ENCODE data around the gene NELFE.
"Not testable (repeated sequence)": the region's sequence is repeated elsewhere in the genome, so short reads cannot be mapped to it uniquely, and the experiment has no call there.

The NELFE gene

GRCh38 chr6:31915756-31916155, 43.0 kb downstream of the NELFE start:
- no peak for TF ChIP-seq TAF1 (IDR thresholded peaks at IDR 0.05; ENCODE audit: low read depth, low read length)
- TF ChIP-seq PAX5 (IDR thresholded peaks at IDR 0.05; ENCODE audit: insufficient read depth, low read length, severe bottlenecking) = no peak
- no peak for TF ChIP-seq POU2F2 (IDR thresholded peaks at IDR 0.05; ENCODE audit: low read depth, low read length)
- no peak for TF ChIP-seq SPI1 (IDR thresholded peaks at IDR 0.05; ENCODE audit: low read depth, low read length)
- FAIRE-seq = no peak
- no peak for DNase-seq (ENCODE audit: insufficient read length, low spot score)

GRCh38 chr6:31915351-31915750, 43.4 kb downstream of the NELFE start:
- FAIRE-seq (no peak), DNase-seq (ENCODE audit: insufficient read length, low spot score) (no peak)
- TF ChIP-seq TAF1 (IDR thresholded peaks at IDR 0.05; ENCODE audit: low read depth, low read length) = no peak

DNA sequence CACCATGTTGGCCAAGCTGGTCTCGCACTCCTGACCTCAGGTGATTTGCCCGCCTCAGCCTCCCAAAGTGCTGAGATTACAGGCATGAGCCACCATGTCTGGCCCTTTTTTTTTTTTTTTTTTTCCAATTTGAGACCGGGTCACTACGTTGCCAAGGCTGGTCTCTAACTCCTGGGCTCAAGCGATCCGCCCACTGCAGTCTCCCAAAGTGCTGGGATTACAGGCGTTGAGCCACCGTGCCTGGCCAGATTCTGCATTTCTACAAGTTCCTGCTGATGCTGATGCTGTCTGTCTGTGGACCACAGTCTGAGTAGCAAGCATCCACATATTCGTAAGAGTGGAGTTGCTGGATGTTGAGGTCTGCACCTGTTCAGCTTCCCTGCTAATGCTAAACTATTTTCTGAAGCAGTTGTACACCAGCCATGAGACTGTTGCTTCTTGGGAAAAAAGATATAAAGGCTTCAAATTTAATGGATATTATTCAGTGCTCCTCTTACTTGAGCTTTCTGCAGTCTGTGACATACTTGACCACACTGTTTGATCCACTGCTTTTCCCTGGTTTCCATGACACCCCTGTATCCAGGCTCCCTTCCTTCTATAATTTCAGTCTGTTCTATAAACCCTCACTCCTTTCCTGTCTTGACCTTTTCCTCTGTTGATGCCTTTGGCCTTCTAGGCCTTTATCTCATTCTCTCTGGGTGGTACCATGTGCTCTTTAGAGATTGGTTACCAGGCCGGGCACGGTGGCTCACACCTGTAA, 46.8 kb downstream of the NELFE start:
- DNase-seq (ENCODE audit: insufficient read length, low spot score) (no peak), FAIRE-seq (no peak)
- TF ChIP-seq POLR2A (IDR thresholded peaks at IDR 0.05; ENCODE audit: low read depth, low read length) = no peak
- TF ChIP-seq TAF1 (IDR thresholded peaks at IDR 0.05; ENCODE audit: low read depth, low read length) = no peak
- TF ChIP-seq PAX5 (IDR thresholded peaks at IDR 0.05; ENCODE audit: insufficient read depth, low read length, severe bottlenecking) = no peak
- TF ChIP-seq POLR2AphosphoS5 (IDR thresholded peaks at IDR 0.05; ENCODE audit: low read depth, low read length) = no peak
- no peak for TF ChIP-seq SPI1 (IDR thresholded peaks at IDR 0.05; ENCODE audit: low read depth, low read length)
- no peak for TF ChIP-seq POU2F2 (IDR thresholded peaks at IDR 0.05; ENCODE audit: low read depth, low read length)

DNA sequence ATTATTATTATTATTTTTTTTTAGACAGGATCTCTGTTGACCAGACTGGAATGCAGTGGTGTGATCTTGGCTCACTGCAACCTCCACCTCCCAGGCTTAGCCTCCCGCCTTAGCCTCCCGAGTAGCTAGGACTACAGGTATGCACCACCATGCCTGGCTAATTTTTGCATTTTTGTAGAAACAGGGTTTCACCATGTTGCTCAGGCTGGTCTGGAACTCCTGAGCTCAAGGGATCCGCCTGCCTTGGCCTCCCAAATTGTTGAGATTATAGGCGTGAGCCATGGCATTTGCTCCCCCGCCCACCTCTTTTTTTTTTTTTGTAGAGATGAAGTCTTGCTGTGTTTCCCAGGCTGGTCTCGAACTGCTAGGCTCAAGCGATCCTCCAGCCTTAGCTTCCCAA, 49.5 kb downstream of the NELFE start:
- not testable (repeated sequence) for DNase-seq (ENCODE audit: insufficient read length, low spot score); FAIRE-seq

GRCh38 chr6:31908791-31909190, 50.0 kb downstream of the NELFE start:
- no peak for FAIRE-seq
- TF ChIP-seq SPI1 (IDR thresholded peaks at IDR 0.05; ENCODE audit: low read depth, low read length) (no peak), POU2F2 (IDR thresholded peaks at IDR 0.05; ENCODE audit: low read depth, low read length) (peak; percentile 89)
- DNase-seq (ENCODE audit: insufficient read length, low spot score) = peak; percentile 49

DNA sequence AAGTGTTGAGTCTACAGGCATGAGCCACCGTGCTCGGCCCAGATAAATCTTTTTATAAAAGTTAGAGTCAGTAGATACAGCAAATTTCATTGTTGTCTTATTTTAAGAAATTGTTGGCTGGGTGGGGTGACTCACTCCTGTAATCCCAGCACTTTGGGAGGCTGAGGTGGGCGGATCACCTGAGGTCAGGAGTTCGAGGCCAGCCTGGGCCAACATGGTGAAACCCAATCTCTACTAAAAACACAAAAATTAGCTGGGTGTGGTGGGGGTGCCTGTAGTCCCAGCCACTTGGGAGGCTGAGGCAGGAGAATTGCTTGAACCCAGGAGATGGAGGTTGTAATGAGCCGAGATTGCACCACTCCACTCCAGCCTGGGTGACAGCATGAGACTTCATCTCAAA, 50.5 kb downstream of the NELFE start:
- DNase-seq (ENCODE audit: insufficient read length, low spot score); FAIRE-seq: not testable (repeated sequence)

- TF ChIP-seq POU2F2 (IDR thresholded peaks at IDR 0.05; ENCODE audit: low read depth, low read length) (no peak), POLR2AphosphoS5 (IDR thresholded peaks at IDR 0.05; ENCODE audit: low read depth, low read length) (no peak)
- FAIRE-seq = peak; percentile 31
- no peak for DNase-seq (ENCODE audit: insufficient read length, low spot score)
Observed at GRCh38 chr6:31907158-31907813, 51.5 kb downstream of the NELFE start.

DNA sequence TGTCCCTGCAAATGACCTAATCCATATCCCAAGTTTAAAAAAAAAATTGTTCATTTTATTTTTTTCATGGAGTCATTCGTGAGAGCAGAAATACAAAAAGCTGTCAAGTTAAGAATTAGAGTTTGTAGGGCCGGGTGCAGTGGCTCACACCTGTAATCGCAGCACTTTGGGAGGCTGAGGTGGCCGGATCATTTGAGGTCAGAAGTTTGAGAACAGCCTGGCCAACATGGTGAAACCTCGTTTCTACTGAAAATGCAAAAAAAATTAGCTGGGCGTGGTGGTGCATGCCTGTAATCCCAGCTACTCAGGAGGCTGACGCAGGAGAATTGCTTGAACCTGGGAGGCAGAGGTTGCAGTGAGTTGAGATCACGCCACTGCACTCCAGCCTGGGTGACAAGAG, 52.0 kb downstream of the NELFE start:
- FAIRE-seq; DNase-seq (ENCODE audit: insufficient read length, low spot score): not testable (repeated sequence)

DNA sequence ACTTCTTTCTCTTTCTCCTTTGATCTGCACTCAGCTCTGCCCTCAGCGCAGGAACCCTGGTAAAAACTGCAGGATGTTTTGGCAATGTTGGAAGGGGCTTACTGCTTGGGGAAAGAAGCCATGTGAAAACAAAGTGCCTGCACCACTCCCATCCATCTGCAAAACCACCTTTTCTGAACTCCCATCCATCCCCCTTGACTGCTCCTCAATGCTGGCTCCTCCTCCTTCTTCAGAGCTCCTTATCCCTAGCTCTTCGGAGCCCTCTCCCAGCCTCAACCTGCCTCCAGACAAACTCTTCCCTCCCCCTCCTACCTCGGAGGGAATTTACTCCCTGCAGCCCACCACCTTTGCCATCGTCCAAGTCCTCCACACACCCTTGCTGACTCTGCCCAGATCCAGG, 52.6 kb downstream of the NELFE start:
- DNase-seq (ENCODE audit: insufficient read length, low spot score) (no peak), FAIRE-seq (no peak)
- no peak for TF ChIP-seq SPI1 (IDR thresholded peaks at IDR 0.05; ENCODE audit: low read depth, low read length)

DNA sequence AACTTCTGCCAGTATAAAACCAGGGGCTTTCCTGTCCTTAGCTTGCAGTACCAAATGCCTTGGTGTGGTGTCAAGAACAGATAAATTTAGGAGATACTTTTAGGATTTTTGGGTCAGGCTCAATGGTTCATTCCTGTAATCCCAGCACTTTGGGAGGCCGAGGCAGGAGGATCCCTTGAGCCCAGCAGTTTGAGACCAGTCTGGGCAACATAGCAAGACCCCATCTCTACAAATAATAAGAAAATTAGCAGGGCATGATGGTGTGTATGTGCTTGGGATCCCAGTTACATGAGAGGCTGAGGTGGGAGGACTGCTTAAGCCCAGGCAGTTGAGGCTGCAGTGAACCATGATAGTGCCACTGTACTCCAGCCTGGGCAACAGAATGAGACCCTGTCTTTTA, 53.7 kb downstream of the NELFE start:
- FAIRE-seq = no peak
- no peak for DNase-seq (ENCODE audit: insufficient read length, low spot score)
- TF ChIP-seq PAX5 (IDR thresholded peaks at IDR 0.05; ENCODE audit: insufficient read depth, low read length, severe bottlenecking) (no peak), POLR2A (IDR thresholded peaks at IDR 0.05; ENCODE audit: low read depth, low read length) (no peak), SPI1 (IDR thresholded peaks at IDR 0.05; ENCODE audit: low read depth, low read length) (no peak), TAF1 (IDR thresholded peaks at IDR 0.05; ENCODE audit: low read depth, low read length) (no peak), POLR2AphosphoS5 (IDR thresholded peaks at IDR 0.05; ENCODE audit: low read depth, low read length) (no peak), POU2F2 (IDR thresholded peaks at IDR 0.05; ENCODE audit: low read depth, low read length) (no peak)

DNA sequence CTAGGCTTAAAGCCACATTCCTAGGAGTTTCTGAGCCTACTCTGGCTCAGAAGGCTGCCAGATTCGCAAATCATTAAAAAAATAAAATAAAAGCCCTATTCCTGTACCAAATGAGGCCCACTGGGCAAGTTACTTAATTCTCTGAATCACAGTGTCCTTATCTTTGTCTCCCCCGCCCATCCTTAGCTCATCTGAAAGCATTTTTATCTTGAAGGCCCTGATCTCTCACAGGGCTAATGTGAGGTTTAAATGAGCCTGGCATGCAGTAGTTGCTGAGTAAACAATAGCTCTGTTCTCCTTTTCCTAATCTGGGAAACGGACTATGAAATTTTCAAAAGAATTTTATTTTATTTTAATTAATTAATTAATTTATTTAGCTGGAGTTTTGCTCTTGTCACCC, 54.8 kb downstream of the NELFE start:
- no peak for DNase-seq (ENCODE audit: insufficient read length, low spot score)
- TF ChIP-seq POU2F2 (IDR thresholded peaks at IDR 0.05; ENCODE audit: low read depth, low read length) (no peak), PAX5 (IDR thresholded peaks at IDR 0.05; ENCODE audit: insufficient read depth, low read length, severe bottlenecking) (no peak), TAF1 (IDR thresholded peaks at IDR 0.05; ENCODE audit: low read depth, low read length) (no peak), POLR2A (IDR thresholded peaks at IDR 0.05; ENCODE audit: low read depth, low read length) (no peak), SPI1 (IDR thresholded peaks at IDR 0.05; ENCODE audit: low read depth, low read length) (no peak), POLR2AphosphoS5 (IDR thresholded peaks at IDR 0.05; ENCODE audit: low read depth, low read length) (no peak)
- FAIRE-seq = no peak

All from GM12891 (cell line).